SK-N-SH (cell line): Measurements from ENCODE around the gene RUVBL2. TPM values are rescaled to one million over a fixed set of nuclear protein-coding genes. Genes with fewer than 3 reads are reported as not detected.

Source experiments
- CTCF ChIA-PET: fragments of 300-600, 350-600 bp; formaldehyde crosslinking; extraction: SDS; loops from one replicate; lab custom pipeline; 2021; lab: Yijun Ruan, JAX
- POLR2A ChIA-PET: fragments of 350-600 bp; sonication (Branson Sonifier 250); formaldehyde crosslinking; extraction: SDS; loops from one replicate; lab custom pipeline; 2020; ENCODE audit warnings: antibody characterized with exemption, inconsistent platforms; lab: Yijun Ruan, JAX
- DNase-seq: peaks from one replicate; pipeline ENCODE4 v3.0.0; 2012
- H2AFZ ChIP-seq: fragments of 200-600 bp; sonication (generic); 2 replicates; pipeline ENCODE4 v1.8.1; 2016; ENCODE audit warnings: antibody characterized with exemption, mild to moderate bottlenecking, low read depth
- H3F3A ChIP-seq: fragments of 200-600 bp; sonication (generic); replicated peaks from 2 replicates; pipeline ENCODE3; 2016; ENCODE audit warnings: antibody characterized with exemption, mild to moderate bottlenecking; ENCODE audit not compliant: insufficient read depth
- H3K27ac ChIP-seq, 2 experiments: fragments of 200-500 bp in 1 of 2; fragments of 200-600 bp in 1 of 2; sonication (Bioruptor generic) in 1 of 2; sonication (generic), shearing (Covaris generic) in 1 of 2; 2 replicates each; pipeline versions ENCODE4 v1.5.1 to v1.6.1; 2014 to 2016; ENCODE audit warnings: low read depth in 2 of 2, inconsistent platforms in 1 of 2, low read length in 1 of 2, mild to moderate bottlenecking in 1 of 2, mixed read lengths in 1 of 2
- H3K27me3 ChIP-seq: fragments of 200-600 bp; sonication (generic), shearing (Covaris generic); 2 replicates; pipeline ENCODE4 v1.6.1; 2016; ENCODE audit warnings: mixed run types; ENCODE audit not compliant: insufficient read depth
- H3K36me3 ChIP-seq, 2 experiments: fragments of 200-500 bp in 1 of 2; fragments of 200-600 bp in 1 of 2; sonication (Bioruptor generic) in 1 of 2; sonication (generic) in 1 of 2; replicated peaks in 1 of 2; 2 replicates each; pipeline versions ENCODE3 to v1.5.1; 2014 to 2016; ENCODE audit warnings: low read length in 1 of 2, mild to moderate bottlenecking in 1 of 2; ENCODE audit not compliant: insufficient read depth in 2 of 2, control insufficient read depth in 1 of 2
- H3K4me1 ChIP-seq, 2 experiments: fragments of 200-500 bp in 1 of 2; fragments of 200-600 bp in 1 of 2; sonication (Bioruptor generic) in 1 of 2; sonication (generic), shearing (Covaris generic) in 1 of 2; 2 replicates each; pipeline versions ENCODE4 v1.5.1 to v1.6.1; 2014 to 2016; ENCODE audit warnings: low read depth in 1 of 2, low read length in 1 of 2, mixed run types in 1 of 2; ENCODE audit not compliant: insufficient read depth in 2 of 2, control insufficient read depth in 1 of 2
- H3K4me2 ChIP-seq: fragments of 200-600 bp; sonication (generic), shearing (Covaris generic); 2 replicates; pipeline ENCODE4 v1.6.1; 2017; ENCODE audit warnings: mixed run types
- H3K4me3 ChIP-seq, 2 experiments: fragments of 200-500 bp in 1 of 2; fragments of 200-600 bp in 1 of 2; sonication (Bioruptor generic) in 1 of 2; sonication (generic), shearing (Covaris generic) in 1 of 2; 2 replicates each; pipeline versions ENCODE4 v1.5.1 to v1.8.1; 2014 to 2016; ENCODE audit warnings: low read depth in 2 of 2, inconsistent platforms in 1 of 2, low read length in 1 of 2, mild to moderate bottlenecking in 1 of 2, mixed read lengths in 1 of 2, moderate library complexity in 1 of 2
- H3K79me2 ChIP-seq: fragments of 200-600 bp; sonication (generic); 2 replicates; pipeline ENCODE4 v1.8.1; 2017; ENCODE audit warnings: mild to moderate bottlenecking; ENCODE audit not compliant: insufficient read depth
- H3K9ac ChIP-seq: fragments of 200-600 bp; sonication (generic); 2 replicates; pipeline ENCODE4 v1.6.1; 2017; ENCODE audit warnings: mixed run types
- H3K9me2 ChIP-seq: fragments of 200-600 bp; sonication (generic); 2 replicates; pipeline ENCODE4 v1.6.1; 2017; ENCODE audit warnings: mixed run types
- H3K9me3 ChIP-seq: fragments of 200-600 bp; sonication (generic); 2 replicates; pipeline ENCODE4 v1.6.1; 2017; ENCODE audit warnings: mixed run types, mild to moderate bottlenecking, moderate library complexity
- H4K20me1 ChIP-seq: fragments of 200-600 bp; sonication (generic); 2 replicates; pipeline ENCODE4 v1.6.1; 2017; ENCODE audit warnings: mild to moderate bottlenecking, mixed run types; ENCODE audit not compliant: insufficient read depth
- FOSL2 ChIP-seq: IDR thresholded peaks from 2 replicates; pipeline ENCODE4 v1.4.0; 2012; ENCODE audit warnings: low read depth, mild to moderate bottlenecking, moderate library complexity, borderline replicate concordance
- FOXJ3 ChIP-seq: sonication (generic); formaldehyde crosslinking; IDR thresholded peaks from 2 replicates; pipeline ENCODE4 v1.5.1; 2020; ENCODE audit warnings: mild to moderate bottlenecking, missing genetic modification reagents
- FOXM1 ChIP-seq: IDR thresholded peaks from 2 replicates; pipeline ENCODE4 v1.4.0; 2012; ENCODE audit warnings: low read depth, mild to moderate bottlenecking
- GABPA ChIP-seq: IDR thresholded peaks from 2 replicates; pipeline ENCODE4 v1.4.0; 2012; ENCODE audit warnings: low read depth, mild to moderate bottlenecking
- JUND ChIP-seq: IDR thresholded peaks from 2 replicates; pipeline ENCODE4 v1.4.0; 2012
- MXI1 ChIP-seq: IDR thresholded peaks from 2 replicates; pipeline ENCODE4 v1.6.1; 2012; ENCODE audit warnings: mild to moderate bottlenecking, low read depth, low read length, improper control_type of control experiment
- NFIC ChIP-seq: IDR thresholded peaks from 2 replicates; pipeline ENCODE4 v1.4.0; 2012; ENCODE audit warnings: borderline replicate concordance
- NRF1 ChIP-seq: IDR thresholded peaks from 2 replicates; pipeline ENCODE4 v1.6.1; 2012; ENCODE audit warnings: low read depth, mild to moderate bottlenecking, low read length
- PBX3 ChIP-seq: IDR thresholded peaks from 2 replicates; pipeline ENCODE4; 2012
- POLR2AphosphoS5 ChIP-seq: IDR thresholded peaks from 2 replicates; pipeline ENCODE4 v1.6.1; 2012; ENCODE audit warnings: low read depth, low read length
- RAD21 ChIP-seq: IDR thresholded peaks from 2 replicates; pipeline ENCODE4 v1.6.1; 2012; ENCODE audit warnings: mild to moderate bottlenecking, low read length
- RXRA ChIP-seq: IDR thresholded peaks from 2 replicates; pipeline ENCODE4 v1.4.0; 2012; ENCODE audit warnings: low read depth, mild to moderate bottlenecking, borderline replicate concordance
- SIN3A ChIP-seq: IDR thresholded peaks from 2 replicates; pipeline ENCODE4 v1.6.1; 2012; ENCODE audit warnings: low read depth, mild to moderate bottlenecking, low read length, moderate library complexity, borderline replicate concordance
- TAF1 ChIP-seq: IDR thresholded peaks from 2 replicates; pipeline ENCODE4 v1.6.1; 2012; ENCODE audit warnings: low read depth, mild to moderate bottlenecking, low read length, moderate library complexity, borderline replicate concordance
- TEAD4 ChIP-seq: IDR thresholded peaks from 2 replicates; pipeline ENCODE4 v1.4.0; 2012; ENCODE audit warnings: mild to moderate bottlenecking, borderline replicate concordance; ENCODE audit not compliant: insufficient read depth
- WGBS: methylation state at CpG from one replicate; pipeline ENCODE4 v1.1.6; 2017; ENCODE audit warnings: low lambda C conversion rate; 5-methylcytosine and 5-hydroxymethylcytosine counted together
- polyA plus RNA-seq, 3 experiments: library from polyadenylated mRNA; depleted of rRNA; stranded (reverse); fragments of >200 nt; gene quantifications; 2 replicates each; pipeline ENCODE4 v1.2.3, GENCODE V29; 2012
- TF ChIP-seq, protein P1 (sequence below): IDR thresholded peaks from 2 replicates; pipeline ENCODE4 v1.6.1; 2012; ENCODE audit warnings: mild to moderate bottlenecking, low read depth, low read length, moderate library complexity
- TF ChIP-seq, protein P2 (sequence below): IDR thresholded peaks from 2 replicates; pipeline ENCODE4 v1.4.0; 2012; ENCODE audit warnings: low read depth, borderline replicate concordance
- TF ChIP-seq, protein P3 (sequence below): fragments of 150-350 bp; IDR thresholded peaks from 2 replicates; pipeline ENCODE4 v1.6.1; 2016; ENCODE audit warnings: mild to moderate bottlenecking, low read depth, low read length
- TF ChIP-seq, protein P4 (sequence below): fragments of 150-350 bp; IDR thresholded peaks from 2 replicates; pipeline ENCODE4 v1.6.1; 2017; ENCODE audit warnings: antibody characterized with exemption, low read length, low read depth, borderline replicate concordance
- TF ChIP-seq, protein P5 (sequence below): IDR thresholded peaks from 2 replicates; pipeline ENCODE4 v1.4.0; 2012; ENCODE audit warnings: low read depth

Gene RUVBL2
- polyA plus RNA-seq, 1 of the 3 experiments (the other 2 are of a cell fraction): 459 TPM

GRCh38 chr19:48954595-48955307, 38.9 kb upstream of the RUVBL2 start, which contains the start of gene BAX (continued):
- TF ChIP-seq, protein P1, sequence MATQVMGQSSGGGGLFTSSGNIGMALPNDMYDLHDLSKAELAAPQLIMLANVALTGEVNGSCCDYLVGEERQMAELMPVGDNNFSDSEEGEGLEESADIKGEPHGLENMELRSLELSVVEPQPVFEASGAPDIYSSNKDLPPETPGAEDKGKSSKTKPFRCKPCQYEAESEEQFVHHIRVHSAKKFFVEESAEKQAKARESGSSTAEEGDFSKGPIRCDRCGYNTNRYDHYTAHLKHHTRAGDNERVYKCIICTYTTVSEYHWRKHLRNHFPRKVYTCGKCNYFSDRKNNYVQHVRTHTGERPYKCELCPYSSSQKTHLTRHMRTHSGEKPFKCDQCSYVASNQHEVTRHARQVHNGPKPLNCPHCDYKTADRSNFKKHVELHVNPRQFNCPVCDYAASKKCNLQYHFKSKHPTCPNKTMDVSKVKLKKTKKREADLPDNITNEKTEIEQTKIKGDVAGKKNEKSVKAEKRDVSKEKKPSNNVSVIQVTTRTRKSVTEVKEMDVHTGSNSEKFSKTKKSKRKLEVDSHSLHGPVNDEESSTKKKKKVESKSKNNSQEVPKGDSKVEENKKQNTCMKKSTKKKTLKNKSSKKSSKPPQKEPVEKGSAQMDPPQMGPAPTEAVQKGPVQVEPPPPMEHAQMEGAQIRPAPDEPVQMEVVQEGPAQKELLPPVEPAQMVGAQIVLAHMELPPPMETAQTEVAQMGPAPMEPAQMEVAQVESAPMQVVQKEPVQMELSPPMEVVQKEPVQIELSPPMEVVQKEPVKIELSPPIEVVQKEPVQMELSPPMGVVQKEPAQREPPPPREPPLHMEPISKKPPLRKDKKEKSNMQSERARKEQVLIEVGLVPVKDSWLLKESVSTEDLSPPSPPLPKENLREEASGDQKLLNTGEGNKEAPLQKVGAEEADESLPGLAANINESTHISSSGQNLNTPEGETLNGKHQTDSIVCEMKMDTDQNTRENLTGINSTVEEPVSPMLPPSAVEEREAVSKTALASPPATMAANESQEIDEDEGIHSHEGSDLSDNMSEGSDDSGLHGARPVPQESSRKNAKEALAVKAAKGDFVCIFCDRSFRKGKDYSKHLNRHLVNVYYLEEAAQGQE: peak; percentile 61
- TF ChIP-seq JUND: no peak
- no peak for TF ChIP-seq FOXM1
- no peak for TF ChIP-seq NRF1
- peak; percentile 71; the same call in 1 of the 2 replicates for TF ChIP-seq SIN3A
- TF ChIP-seq, protein P2, sequence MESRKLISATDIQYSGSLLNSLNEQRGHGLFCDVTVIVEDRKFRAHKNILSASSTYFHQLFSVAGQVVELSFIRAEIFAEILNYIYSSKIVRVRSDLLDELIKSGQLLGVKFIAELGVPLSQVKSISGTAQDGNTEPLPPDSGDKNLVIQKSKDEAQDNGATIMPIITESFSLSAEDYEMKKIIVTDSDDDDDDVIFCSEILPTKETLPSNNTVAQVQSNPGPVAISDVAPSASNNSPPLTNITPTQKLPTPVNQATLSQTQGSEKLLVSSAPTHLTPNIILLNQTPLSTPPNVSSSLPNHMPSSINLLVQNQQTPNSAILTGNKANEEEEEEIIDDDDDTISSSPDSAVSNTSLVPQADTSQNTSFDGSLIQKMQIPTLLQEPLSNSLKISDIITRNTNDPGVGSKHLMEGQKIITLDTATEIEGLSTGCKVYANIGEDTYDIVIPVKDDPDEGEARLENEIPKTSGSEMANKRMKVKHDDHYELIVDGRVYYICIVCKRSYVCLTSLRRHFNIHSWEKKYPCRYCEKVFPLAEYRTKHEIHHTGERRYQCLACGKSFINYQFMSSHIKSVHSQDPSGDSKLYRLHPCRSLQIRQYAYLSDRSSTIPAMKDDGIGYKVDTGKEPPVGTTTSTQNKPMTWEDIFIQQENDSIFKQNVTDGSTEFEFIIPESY: peak; percentile 88; the same call in 1 of the 2 replicates

GRCh38 chr19:48955308-48955958, 38.3 kb upstream of the RUVBL2 start:
- peak overlapping the region; percentile 76 to 80 for H3K4me3 ChIP-seq
- H3F3A ChIP-seq: peaks cover 12% of the 10 kb centered on the region
- H3K27me3 ChIP-seq: no peaks in the 10 kb centered on the region
- H3K79me2 ChIP-seq: peaks cover 41% of the 10 kb centered on the region
- WGBS: 40% methylated on average over 14 of the region's 16 CpGs
- peak overlapping the region; percentile 92 for H3K4me2 ChIP-seq
- DNase-seq: no peak
- peaks cover 8 to 31% of the 10 kb centered on the region in 2 experiments for H3K36me3 ChIP-seq
- POLR2A ChIA-PET: no interaction called here
- no peak overlapping the region for H2AFZ ChIP-seq
- H3K9ac ChIP-seq: peak overlapping the region; percentile 97
- H3K9me2 ChIP-seq: no peaks in the 10 kb centered on the region
- CTCF ChIA-PET: interaction anchor here (1.1 to 2.6 kb wide), 4 partner anchors 15 to 281 kb away, joined by 3 to 7 read pairs (median 4); no protein-coding TSS in a partner anchor
- peaks cover 8 to 10% of the 10 kb centered on the region in 2 experiments; a peak in 2 of 4 replicates for H3K4me1 ChIP-seq
- H3K9me3 ChIP-seq: no peaks in the 10 kb centered on the region
- H3K27ac ChIP-seq: peak overlapping the region; percentile 83 to 86
- H4K20me1 ChIP-seq: no peaks in the 10 kb centered on the region
- TF ChIP-seq FOXJ3 (CRISPR knock-in tag) (no peak), GABPA (no peak), RAD21 (no peak), NFIC (no peak), RXRA (no peak), TEAD4 (no peak), PBX3 (no peak), NRF1 (no peak), POLR2AphosphoS5 (no peak), MXI1 (no peak), FOSL2 (no peak), SIN3A (no peak), JUND (no peak), TAF1 (no peak)
- TF ChIP-seq, protein P3, sequence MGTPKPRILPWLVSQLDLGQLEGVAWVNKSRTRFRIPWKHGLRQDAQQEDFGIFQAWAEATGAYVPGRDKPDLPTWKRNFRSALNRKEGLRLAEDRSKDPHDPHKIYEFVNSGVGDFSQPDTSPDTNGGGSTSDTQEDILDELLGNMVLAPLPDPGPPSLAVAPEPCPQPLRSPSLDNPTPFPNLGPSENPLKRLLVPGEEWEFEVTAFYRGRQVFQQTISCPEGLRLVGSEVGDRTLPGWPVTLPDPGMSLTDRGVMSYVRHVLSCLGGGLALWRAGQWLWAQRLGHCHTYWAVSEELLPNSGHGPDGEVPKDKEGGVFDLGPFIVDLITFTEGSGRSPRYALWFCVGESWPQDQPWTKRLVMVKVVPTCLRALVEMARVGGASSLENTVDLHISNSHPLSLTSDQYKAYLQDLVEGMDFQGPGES: no peak
- TF ChIP-seq, protein P4, sequence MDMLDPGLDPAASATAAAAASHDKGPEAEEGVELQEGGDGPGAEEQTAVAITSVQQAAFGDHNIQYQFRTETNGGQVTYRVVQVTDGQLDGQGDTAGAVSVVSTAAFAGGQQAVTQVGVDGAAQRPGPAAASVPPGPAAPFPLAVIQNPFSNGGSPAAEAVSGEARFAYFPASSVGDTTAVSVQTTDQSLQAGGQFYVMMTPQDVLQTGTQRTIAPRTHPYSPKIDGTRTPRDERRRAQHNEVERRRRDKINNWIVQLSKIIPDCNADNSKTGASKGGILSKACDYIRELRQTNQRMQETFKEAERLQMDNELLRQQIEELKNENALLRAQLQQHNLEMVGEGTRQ: no peak
- TF ChIP-seq, protein P5, sequence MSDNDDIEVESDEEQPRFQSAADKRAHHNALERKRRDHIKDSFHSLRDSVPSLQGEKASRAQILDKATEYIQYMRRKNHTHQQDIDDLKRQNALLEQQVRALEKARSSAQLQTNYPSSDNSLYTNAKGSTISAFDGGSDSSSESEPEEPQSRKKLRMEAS: no peak
